Activated CD4-positive, alpha-beta T cell treated with anti-CD3 and anti-CD28 coated beads for 48 hours (primary cell): ENCODE results near the gene SCAI.
"Not testable (repeated sequence)": the region's sequence is repeated elsewhere in the genome, so short reads cannot be mapped to it uniquely, and the experiment has no call there.

Experiments used
- DNase-seq: peaks from one replicate; pipeline ENCODE4 v3.0.0-alpha.2; 2020

The SCAI gene

DNA sequence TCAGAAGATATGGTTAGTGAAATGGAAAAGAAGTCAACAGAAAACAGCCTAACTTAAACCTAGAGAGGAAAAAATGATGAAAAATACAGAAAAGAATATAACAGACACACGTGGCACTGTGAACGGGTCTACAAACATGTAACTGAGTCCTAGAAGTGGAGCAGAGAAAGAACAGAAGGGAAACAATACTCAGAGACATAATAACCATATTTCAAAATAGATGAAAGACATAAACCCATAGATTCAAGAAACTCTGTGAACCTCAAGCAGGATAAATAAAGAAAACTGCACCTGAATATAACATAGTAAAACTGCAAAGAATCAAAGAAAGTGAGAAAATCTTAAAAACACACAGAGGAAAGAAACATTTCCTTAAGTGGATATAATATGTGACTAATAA is 134.7 kb downstream of the SCAI start:
- DNase-seq, result no peak

DNA sequence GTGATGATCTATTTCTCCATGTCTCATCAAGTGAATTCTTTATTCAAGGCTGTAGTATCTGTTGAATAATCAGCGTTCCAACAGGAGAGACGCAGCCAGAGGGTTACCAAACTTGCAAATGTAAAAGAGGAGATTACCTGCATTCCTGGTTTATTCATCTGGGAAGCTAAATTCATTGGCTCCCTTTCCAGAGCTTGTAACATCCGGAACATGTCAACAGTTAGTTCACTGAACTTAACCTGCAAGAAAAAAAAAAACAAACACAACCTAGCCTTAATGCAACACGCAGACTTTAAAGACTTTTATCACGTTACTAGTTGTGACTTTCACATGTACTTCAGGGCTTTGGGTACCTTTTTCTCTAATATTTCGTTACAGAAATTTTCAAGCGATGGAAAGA is 140.0 kb downstream of the SCAI start:
- DNase-seq, result no peak

- no peak for DNase-seq
Observed at GRCh38 chr9:124983698-124984097, 159.6 kb downstream of the SCAI start.

DNA sequence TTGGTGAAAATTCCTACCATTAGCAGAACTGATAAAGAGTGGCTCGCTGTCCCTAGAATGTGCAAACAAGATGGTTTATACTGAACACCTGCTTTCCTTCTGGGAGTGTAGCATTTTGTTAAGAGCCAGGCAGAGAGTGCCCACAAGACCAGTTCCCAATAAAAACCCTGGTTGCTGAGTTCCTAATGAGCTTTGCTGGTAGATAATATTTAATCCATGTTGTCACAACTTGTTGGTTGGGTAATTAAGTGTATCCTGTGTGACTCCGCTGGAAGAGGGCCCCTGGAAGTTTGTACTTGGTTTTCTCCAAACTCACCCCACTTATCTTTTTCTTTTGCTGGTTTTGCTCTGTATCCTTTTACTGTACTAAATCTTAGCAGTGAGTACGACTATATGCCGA is 162.9 kb downstream of the SCAI start:
- DNase-seq, result no peak

DNA sequence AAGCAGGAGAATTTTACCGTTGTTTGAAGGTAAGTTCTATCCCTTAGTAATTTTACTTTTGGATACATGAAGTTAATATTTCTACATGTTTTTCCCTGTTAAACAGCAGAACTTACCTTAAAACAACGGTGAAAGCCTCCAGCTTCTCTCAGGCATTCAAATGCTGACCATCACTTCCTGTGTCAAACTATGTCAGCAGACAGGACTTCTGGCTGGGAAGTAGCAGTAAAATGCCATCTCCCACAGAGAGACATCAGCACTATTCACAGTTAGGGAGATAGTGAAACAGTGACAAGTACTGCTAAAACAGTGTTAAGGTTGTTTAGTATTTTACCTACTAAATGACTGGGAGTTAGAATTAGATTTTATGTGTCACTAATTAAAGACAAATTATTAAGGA is 168.2 kb downstream of the SCAI start:
- DNase-seq, result no peak

DNA sequence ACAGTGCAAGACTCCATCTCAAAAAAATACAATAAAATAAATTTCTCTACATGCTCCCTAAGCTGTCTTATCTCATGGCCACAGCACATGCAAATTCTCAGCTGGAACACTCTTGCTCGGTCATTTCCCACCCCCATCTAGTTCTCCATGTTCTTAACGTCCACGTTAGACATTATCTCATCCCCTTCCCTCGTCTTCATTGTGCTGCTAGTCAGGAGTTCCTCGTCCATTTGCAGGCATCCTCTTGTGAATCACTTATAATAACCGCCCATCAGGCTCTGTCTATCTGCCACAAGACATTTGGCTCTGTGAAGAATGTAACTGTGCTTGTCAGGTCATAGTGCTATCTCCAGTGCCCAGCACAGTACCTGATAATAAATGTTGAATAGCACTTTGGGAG is 169.5 kb downstream of the SCAI start:
- DNase-seq, result no peak

- no peak for DNase-seq
Observed at GRCh38 chr9:124972241-124972770, 171.0 kb downstream of the SCAI start.

- no peak for DNase-seq
Observed at GRCh38 chr9:124969401-124969800, 173.9 kb downstream of the SCAI start.

- DNase-seq, result no peak
Observed at GRCh38 chr9:124968238-124968637, 175.1 kb downstream of the SCAI start.

DNA sequence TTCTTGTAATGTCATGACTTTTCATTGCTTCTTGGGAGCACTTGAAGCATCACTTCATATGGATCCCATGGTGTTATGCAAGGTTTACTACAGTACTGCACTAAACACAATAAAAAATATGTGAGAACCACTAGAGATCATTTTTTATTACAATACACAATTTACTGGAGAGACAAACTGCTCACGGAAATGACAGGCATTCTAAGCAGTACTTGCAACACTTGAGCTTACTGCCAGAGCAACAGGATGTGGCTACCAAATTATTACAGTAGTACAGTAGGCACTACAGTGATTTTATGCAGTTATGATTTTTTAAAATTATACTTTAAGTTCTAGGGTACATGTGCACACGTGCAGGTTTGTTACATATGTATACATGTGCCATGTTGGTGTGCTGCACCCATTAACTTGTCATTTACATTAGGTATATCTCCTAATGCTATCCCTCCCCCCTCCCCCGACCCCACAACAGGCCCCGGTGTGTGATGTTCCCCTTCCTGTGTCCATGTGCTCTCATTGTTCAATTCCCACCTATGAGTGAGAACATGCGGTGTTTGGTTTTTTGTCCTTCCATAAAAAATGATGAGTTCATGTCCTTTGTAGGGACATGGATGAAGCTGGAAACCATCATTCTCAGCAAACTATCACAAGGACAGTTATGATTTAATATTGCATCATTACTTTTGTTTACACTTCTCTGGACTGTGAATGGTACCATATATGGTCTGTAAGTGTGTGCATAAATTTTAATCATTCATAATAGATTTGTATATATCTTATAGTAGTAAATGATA is 177.4 kb downstream of the SCAI start:
- DNase-seq, result not testable (repeated sequence)

GRCh38 chr9:124964604-124965003 is 178.7 kb downstream of the SCAI start:
- no peak for DNase-seq

- no peak for DNase-seq
Observed at GRCh38 chr9:124964056-124964455, 179.3 kb downstream of the SCAI start.

GRCh38 chr9:124960409-124960752 is 182.9 kb downstream of the SCAI start:
- DNase-seq, result no peak

DNA sequence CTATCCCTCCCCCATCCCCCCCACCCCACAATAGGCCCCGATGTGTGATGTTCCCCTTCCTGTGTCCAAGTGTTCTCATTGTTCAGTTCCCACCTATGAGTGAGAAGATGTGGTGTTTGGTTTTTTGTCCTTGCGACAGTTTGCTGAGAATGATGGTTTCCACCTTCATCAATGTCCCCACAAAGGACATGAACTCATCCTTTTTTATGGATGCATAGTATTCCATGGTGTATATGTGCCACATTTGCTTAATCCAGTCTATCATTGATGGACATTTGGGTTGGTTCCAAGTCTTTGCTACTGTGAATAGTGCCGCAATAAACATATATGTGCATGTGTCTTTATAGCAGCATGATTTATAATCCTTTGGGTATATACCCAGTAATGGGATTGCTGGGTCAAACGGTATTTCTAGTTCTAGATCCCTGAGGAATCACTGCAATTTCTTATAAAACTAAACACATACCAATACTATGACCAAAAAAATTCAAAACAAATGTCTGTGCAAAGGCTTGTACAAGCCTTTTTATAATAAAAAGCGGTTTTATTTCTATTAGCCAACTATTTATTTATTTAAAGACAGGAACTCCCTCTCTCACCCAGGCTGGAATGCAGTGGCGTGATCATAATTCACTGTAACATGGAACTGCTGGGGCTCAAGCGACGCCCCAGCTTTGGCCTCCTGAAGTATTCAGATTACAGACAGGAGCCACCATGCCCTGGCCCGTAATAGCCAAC is 183.5 kb downstream of the SCAI start:
- not testable (repeated sequence) for DNase-seq

DNA sequence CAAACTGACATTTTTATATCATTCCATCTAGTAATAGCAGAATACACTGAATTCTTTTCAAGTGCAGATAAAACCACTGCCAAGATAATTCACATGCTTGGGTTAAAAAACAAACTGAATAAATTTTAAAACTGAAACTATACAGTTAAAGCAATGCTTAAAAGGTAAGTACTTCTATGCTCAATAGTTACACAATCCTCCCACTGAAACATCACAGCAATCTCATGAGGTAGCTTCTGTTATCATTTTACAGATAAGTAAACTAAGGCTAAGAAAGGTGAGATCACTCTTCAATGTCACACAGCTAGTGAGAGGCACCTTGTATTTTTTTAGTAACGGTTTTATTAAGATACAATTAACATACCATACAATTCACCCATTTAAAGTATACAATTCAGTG is 189.1 kb downstream of the SCAI start:
- no peak for DNase-seq

GRCh38 chr9:124950050-124950718 is 193.1 kb downstream of the SCAI start:
- no peak for DNase-seq

- DNase-seq, result no peak
Observed at GRCh38 chr9:124949387-124949786, 193.9 kb downstream of the SCAI start.

GRCh38 chr9:124947727-124948391 is 195.5 kb downstream of the SCAI start:
- no peak for DNase-seq

DNA sequence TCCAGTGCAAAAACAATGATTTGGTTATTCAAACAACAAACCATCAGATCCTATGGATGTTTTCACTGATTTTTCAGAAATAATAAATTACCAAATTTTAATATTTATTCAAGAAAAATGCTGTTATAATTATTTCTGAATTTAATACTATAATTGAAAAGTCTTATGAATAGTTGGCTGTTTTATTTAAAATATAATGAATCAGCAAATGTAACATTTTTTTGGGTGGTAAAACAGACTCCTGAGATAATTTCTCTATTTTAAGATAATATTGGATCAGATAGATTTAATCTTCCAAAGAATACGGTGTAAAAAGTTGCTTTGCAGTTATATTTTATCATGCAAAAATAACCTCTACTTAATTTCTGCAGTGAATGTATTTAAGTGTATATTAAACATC is 197.2 kb downstream of the SCAI start:
- no peak for DNase-seq

- DNase-seq, result peak; percentile 73
Observed at GRCh38 chr9:124941679-124942561, 201.4 kb downstream of the SCAI start.

GRCh38 chr9:124940894-124941678 is 202.2 kb downstream of the SCAI start, which contains the start of gene GOLGA1:
GOLGA1 (minus strand) TSS chr9:124941083; CDS start chr9:124938711, 2,372 bp downstream.
- DNase-seq, result peak; percentile 94
